OCI-LY1 (cell line): ENCODE measurements around the gene PSTPIP2.

Experiments used
- H2AFZ ChIP-seq: fragments of 200-600 bp; sonication (generic), shearing (Covaris generic); 2 replicates; pipeline ENCODE4 v1.6.0; 2014; ENCODE audit warnings: antibody characterized with exemption, mild to moderate bottlenecking, low read length
- H3F3A ChIP-seq: fragments of 200-600 bp; sonication (generic), shearing (Covaris generic); 2 replicates; pipeline ENCODE4 v1.6.0; 2014; ENCODE audit warnings: mild to moderate bottlenecking, antibody characterized with exemption, low read length, moderate library complexity; ENCODE audit not compliant: insufficient read depth
- H3K27ac ChIP-seq: fragments of 200-600 bp; sonication (generic); 2 replicates; pipeline ENCODE4 v1.5.1; 2014; ENCODE audit warnings: low read length, mixed run types, mild to moderate bottlenecking, low read depth; ENCODE audit not compliant: poor library complexity, severe bottlenecking
- H3K27me3 ChIP-seq: fragments of 200-600 bp; sonication (generic); 2 replicates; pipeline ENCODE4 v1.6.0; 2014; ENCODE audit warnings: antibody characterized with exemption, mild to moderate bottlenecking, low read length, moderate library complexity; ENCODE audit not compliant: insufficient read depth
- H3K36me3 ChIP-seq: fragments of 200-600 bp; sonication (generic); 2 replicates; pipeline ENCODE4 v1.6.1; 2014; ENCODE audit warnings: mild to moderate bottlenecking, antibody characterized with exemption, low read length, moderate library complexity, mixed read lengths; ENCODE audit not compliant: insufficient read depth
- H3K4me1 ChIP-seq: fragments of 200-600 bp; sonication (generic); 2 replicates; pipeline ENCODE4 v1.5.1; 2014; ENCODE audit warnings: mild to moderate bottlenecking, low read length, moderate library complexity; ENCODE audit not compliant: insufficient read depth, severe bottlenecking
- H3K4me2 ChIP-seq: fragments of 200-600 bp; sonication (generic), shearing (Covaris generic); 2 replicates; pipeline ENCODE4 v1.6.1; 2014; ENCODE audit warnings: low read length
- H3K4me3 ChIP-seq: fragments of 200-600 bp; sonication (generic); 2 replicates; pipeline ENCODE4 v1.5.1; 2014; ENCODE audit warnings: low read length, low read depth, mild to moderate bottlenecking, mixed read lengths; ENCODE audit not compliant: poor library complexity, severe bottlenecking
- H3K79me2 ChIP-seq: fragments of 200-600 bp; shearing (Covaris generic); 2 replicates; pipeline ENCODE4 v1.6.1; 2016; ENCODE audit warnings: mixed run types, low read length, mixed read lengths; ENCODE audit not compliant: insufficient read depth
- H3K9ac ChIP-seq: fragments of 200-600 bp; sonication (generic), shearing (Covaris generic); 2 replicates; pipeline ENCODE4 v1.6.1; 2014; ENCODE audit warnings: mild to moderate bottlenecking, low read length, mixed read lengths
- H3K9me2 ChIP-seq: fragments of 200-600 bp; sonication (generic), shearing (Covaris generic); 2 replicates; pipeline ENCODE4 v1.6.1; 2014; ENCODE audit warnings: low read depth, mild to moderate bottlenecking, low read length, mixed read lengths
- H3K9me3 ChIP-seq: fragments of 200-600 bp; shearing (Covaris generic); 2 replicates; pipeline ENCODE4 v1.6.1; 2014; ENCODE audit warnings: low read length, mixed read lengths
- H4K20me1 ChIP-seq: fragments of 200-600 bp; sonication (generic), shearing (Covaris generic); 2 replicates; pipeline ENCODE4 v1.6.0; 2016; ENCODE audit warnings: mild to moderate bottlenecking, low read length; ENCODE audit not compliant: insufficient read depth
- EZH2 ChIP-seq: fragments of 200-600 bp; sonication (generic), shearing (Covaris generic); IDR thresholded peaks from 2 replicates; pipeline ENCODE4 v1.8.0; 2017; ENCODE audit warnings: borderline replicate concordance, mixed run types, mild to moderate bottlenecking, antibody characterized with exemption, low read length, moderate library complexity, mixed read lengths
- TF ChIP-seq, protein P1 (sequence below): fragments of 200-600 bp; sonication (generic), shearing (Covaris generic); IDR thresholded peaks from 2 replicates; pipeline ENCODE4 v1.5.1; 2017; ENCODE audit warnings: mild to moderate bottlenecking, antibody characterized with exemption, low read length, moderate library complexity, mixed read lengths

The PSTPIP2 gene

GRCh38 chr18:46070232-46070631 lies 1.8 kb downstream of the PSTPIP2 start:
- no peak overlapping the region for H3K4me3 ChIP-seq
- TF ChIP-seq, protein P1, sequence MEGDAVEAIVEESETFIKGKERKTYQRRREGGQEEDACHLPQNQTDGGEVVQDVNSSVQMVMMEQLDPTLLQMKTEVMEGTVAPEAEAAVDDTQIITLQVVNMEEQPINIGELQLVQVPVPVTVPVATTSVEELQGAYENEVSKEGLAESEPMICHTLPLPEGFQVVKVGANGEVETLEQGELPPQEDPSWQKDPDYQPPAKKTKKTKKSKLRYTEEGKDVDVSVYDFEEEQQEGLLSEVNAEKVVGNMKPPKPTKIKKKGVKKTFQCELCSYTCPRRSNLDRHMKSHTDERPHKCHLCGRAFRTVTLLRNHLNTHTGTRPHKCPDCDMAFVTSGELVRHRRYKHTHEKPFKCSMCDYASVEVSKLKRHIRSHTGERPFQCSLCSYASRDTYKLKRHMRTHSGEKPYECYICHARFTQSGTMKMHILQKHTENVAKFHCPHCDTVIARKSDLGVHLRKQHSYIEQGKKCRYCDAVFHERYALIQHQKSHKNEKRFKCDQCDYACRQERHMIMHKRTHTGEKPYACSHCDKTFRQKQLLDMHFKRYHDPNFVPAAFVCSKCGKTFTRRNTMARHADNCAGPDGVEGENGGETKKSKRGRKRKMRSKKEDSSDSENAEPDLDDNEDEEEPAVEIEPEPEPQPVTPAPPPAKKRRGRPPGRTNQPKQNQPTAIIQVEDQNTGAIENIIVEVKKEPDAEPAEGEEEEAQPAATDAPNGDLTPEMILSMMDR: no peak
- no peak for TF ChIP-seq EZH2
- peaks cover 6% of the 10 kb centered on the region for H3K4me1 ChIP-seq
- no peaks in the 10 kb centered on the region for H3F3A ChIP-seq
- H3K9me3 ChIP-seq: no peaks in the 10 kb centered on the region
- no peaks in the 10 kb centered on the region for H3K27me3 ChIP-seq
- no peaks in the 10 kb centered on the region for H4K20me1 ChIP-seq
- H2AFZ ChIP-seq: no peak overlapping the region
- H3K27ac ChIP-seq: no peak overlapping the region
- H3K9me2 ChIP-seq: no peaks in the 10 kb centered on the region
- no peak overlapping the region for H3K9ac ChIP-seq
- no peaks in the 10 kb centered on the region; the same call in 1 of the 2 replicates for H3K36me3 ChIP-seq
- no peaks in the 10 kb centered on the region for H3K79me2 ChIP-seq
- no peak overlapping the region for H3K4me2 ChIP-seq

GRCh38 chr18:46069524-46069923 lies 2.5 kb downstream of the PSTPIP2 start:
- Histone ChIP-seq H4K20me1 (no peaks in the 10 kb centered on the region), H3K27ac (no peak overlapping the region), H3K9me2 (no peaks in the 10 kb centered on the region), H3K4me3 (no peak overlapping the region), H3K27me3 (no peaks in the 10 kb centered on the region), H3F3A (no peaks in the 10 kb centered on the region), H3K9me3 (no peaks in the 10 kb centered on the region), H3K79me2 (no peaks in the 10 kb centered on the region), H3K9ac (no peak overlapping the region), H3K36me3 (no peaks in the 10 kb centered on the region; the same call in 1 of the 2 replicates), H3K4me1 (peaks cover 6% of the 10 kb centered on the region), H3K4me2 (no peak overlapping the region), H2AFZ (no peak overlapping the region)
- TF ChIP-seq, protein P1: no peak

GRCh38 chr18:46068763-46069162 lies 3.3 kb downstream of the PSTPIP2 start:
- Histone ChIP-seq H3K9ac (no peak overlapping the region), H3K9me3 (no peaks in the 10 kb centered on the region), H3K9me2 (no peaks in the 10 kb centered on the region), H3K36me3 (no peaks in the 10 kb centered on the region; the same call in 1 of the 2 replicates), H3F3A (no peaks in the 10 kb centered on the region), H3K4me1 (peaks cover 6% of the 10 kb centered on the region), H3K79me2 (no peaks in the 10 kb centered on the region), H2AFZ (no peak overlapping the region), H3K27ac (no peak overlapping the region), H3K27me3 (no peaks in the 10 kb centered on the region), H3K4me3 (no peak overlapping the region), H4K20me1 (no peaks in the 10 kb centered on the region), H3K4me2 (no peak overlapping the region)
- TF ChIP-seq EZH2: no peak

DNA sequence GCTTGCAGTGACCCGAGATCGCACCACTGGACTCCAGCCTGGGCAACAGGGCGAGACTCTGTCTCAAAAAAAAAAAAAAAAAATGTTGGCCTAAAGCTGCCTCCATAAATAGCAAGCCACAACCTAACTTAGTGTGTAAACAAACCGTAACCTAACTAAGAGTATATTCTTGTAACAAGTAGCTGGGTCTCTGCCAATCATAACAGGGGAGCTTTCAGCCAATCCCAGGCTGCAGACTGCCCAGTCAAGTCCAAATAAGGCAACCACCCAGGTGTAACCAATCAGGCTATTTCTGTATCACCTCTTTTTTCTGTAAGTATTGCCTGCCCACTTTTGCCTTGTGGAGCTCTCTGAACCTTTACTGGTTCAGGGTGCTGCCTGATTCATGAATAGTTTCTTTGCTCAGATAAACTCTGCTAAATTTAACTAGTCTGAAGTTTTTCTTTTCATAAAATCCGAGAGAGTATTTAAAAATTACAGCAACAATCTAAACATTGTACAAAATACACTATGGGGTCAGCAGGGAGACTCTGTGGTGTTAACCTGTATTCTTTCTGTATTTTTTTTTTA lies 4.5 kb downstream of the PSTPIP2 start:
- Histone ChIP-seq H3K4me1 (peaks cover 6% of the 10 kb centered on the region), H3K9me2 (no peaks in the 10 kb centered on the region), H2AFZ (no peak overlapping the region), H3K79me2 (no peaks in the 10 kb centered on the region), H3K4me3 (no peak overlapping the region), H3F3A (no peaks in the 10 kb centered on the region), H3K27me3 (no peaks in the 10 kb centered on the region), H3K9ac (no peak overlapping the region), H3K36me3 (no peaks in the 10 kb centered on the region; the same call in 1 of the 2 replicates), H4K20me1 (no peaks in the 10 kb centered on the region), H3K27ac (no peak overlapping the region), H3K9me3 (no peaks in the 10 kb centered on the region), H3K4me2 (no peak overlapping the region)
- TF ChIP-seq, protein P1: no peak
- no peak for TF ChIP-seq EZH2
